Measurements from ENCODE around the gene LRPAP1.
"Not testable (repeated sequence)": the region's sequence is repeated elsewhere in the genome, so short reads cannot be mapped to it uniquely, and the experiment has no call there.

LRPAP1 gene, protein sequence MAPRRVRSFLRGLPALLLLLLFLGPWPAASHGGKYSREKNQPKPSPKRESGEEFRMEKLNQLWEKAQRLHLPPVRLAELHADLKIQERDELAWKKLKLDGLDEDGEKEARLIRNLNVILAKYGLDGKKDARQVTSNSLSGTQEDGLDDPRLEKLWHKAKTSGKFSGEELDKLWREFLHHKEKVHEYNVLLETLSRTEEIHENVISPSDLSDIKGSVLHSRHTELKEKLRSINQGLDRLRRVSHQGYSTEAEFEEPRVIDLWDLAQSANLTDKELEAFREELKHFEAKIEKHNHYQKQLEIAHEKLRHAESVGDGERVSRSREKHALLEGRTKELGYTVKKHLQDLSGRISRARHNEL

DNA sequence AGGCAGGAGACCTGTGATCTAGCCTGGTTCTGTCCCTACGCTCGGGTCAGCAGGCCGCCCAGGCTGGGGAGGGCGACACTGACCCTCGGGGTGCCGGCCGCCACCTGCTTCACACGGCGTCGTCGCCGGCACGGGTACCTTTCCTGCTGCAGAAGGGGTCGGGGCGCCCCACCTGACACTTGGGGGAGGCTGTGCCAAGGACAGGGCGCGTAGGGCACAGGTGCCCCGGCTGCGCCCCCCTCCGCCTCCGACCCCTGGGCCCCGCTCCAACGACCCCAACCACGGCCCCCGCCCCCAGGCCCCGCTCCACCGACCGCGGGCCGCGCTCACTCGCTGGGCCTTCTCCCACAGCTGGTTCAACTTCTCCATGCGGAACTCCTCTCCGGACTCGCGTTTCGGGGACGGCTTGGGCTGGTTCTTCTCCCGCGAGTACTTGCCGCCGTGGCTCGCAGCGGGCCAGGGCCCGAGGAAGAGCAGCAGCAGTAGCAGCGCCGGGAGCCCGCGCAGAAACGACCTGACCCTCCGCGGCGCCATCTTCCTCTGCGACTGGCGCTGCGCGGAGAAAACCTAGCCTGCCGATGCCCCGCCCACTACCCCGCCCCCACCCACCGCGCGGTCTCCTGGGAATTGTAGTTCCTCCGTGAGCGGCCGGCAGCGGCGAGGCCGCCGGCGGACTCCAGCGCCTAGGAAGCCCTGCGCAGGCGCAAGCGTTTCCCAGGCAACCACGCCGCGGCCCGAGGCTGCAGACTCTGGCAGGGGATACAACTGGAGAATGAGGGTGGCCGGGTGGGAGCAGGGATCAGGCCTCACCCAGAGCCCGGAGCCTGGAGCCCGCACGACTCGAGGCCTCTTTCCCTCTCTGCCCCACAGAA, at the start of gene LRPAP1:
TSS of gene LRPAP1 (minus strand) at position 544 of the 872 bp plus-strand sequence. CDS start at position 534, 10 bp downstream.
- DNase-seq (ENCODE audit: low spot score): peak; percentile 99

DNA sequence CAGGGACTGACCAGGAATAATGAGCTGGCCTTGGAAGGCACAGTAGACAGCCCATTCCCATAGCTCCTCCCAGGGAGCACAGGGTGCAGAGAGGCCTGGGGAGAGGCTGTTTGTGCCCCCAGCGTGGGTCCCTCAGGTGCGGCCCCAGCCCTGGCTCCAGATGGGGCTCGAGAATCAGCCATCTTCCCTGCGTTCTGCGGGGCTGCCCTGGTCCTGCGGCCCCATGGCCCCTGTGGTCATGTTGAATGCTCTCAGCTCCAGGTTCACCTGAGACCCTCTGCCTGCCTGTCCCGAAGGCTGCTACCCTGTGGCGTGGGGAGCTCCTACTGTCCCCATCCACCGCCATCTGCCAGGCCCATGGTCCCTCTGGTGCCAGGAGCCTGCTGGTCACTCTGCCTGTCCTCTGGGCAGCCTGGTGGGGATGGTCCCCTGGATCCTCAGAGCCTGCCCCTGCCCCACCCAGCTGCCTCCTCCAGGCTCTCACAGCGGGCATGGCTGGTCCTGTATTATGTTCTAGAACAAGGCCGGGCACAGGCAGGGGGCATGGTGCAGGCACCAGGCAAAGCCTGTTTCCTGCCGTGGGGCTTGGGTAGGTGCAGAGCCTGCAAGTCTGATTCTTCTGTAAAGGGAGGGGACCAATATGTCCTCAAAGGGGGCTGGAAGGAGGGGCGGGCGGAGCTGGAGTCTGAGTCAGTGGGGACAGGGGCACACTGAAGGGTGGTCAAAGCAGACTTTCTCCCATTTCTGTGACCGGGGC, 49.3 kb upstream of the LRPAP1 start:
- not testable (repeated sequence) for DNase-seq (ENCODE audit: low spot score)

DNA sequence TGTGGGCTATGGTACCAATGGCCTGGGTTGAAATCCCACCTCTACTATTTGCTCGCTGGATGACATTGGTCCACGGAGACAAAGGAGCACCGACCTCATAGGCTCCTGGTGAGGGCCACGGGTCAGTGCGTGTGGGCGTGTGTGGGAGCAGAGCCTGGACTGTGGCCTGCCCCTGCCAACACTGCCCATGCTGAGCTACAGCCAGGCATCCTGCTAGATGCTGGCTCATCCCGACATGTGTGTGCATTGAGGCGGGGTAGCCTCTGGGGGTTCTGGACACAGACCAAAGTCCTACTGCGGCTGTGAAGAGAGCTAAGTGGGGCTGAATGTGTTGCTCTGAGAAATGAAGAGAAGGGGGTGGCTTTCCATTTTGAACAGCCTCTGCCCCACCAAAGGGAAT, 48.6 kb upstream of the LRPAP1 start:
- DNase-seq (ENCODE audit: low spot score): not testable (repeated sequence)

DNA sequence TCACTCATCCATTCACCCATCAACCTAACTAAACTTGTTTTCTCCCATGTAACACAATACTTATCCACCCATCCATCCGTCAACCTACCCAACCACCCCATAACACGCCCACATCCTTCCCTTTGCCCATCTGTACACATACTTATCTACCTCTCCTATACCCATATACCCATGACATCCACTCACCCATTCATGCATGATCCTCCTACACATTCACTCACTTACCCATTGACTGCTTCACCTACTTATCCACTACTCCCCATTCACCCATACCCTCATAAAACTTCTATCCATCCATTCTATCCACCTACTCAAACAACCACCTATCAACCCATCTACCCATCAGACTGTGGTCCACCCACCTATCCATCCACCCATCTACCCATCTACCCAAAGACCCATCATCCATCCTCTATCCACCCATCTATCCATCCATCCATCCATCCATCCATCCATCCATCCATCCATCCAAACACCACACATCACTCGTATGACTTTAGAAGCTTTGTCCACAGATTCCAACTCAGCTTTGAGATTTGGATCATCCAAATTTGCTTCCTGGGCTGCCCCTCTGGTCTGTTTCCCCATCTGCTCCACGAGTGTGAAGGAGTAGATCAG, 46.4 kb upstream of the LRPAP1 start:
- not testable (repeated sequence) for DNase-seq (ENCODE audit: low spot score)

DNA sequence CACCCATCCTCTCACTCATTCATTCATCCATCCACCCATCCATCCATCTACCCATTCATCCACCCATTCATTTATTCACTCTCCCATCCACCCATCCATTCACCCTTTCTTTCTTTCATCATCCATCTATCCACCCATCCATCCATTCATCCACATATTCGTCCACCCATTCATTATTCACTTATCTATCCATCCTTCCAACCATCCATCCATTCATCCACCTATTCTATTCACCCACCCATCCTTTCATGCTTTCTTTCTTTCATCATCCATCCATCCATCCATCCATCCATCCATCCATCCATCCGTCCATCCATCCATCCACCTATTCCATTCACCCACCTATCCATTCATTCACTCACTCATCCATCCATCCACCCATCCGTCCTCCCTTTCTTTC, 45.8 kb upstream of the LRPAP1 start:
- DNase-seq (ENCODE audit: low spot score): not testable (repeated sequence)

DNA sequence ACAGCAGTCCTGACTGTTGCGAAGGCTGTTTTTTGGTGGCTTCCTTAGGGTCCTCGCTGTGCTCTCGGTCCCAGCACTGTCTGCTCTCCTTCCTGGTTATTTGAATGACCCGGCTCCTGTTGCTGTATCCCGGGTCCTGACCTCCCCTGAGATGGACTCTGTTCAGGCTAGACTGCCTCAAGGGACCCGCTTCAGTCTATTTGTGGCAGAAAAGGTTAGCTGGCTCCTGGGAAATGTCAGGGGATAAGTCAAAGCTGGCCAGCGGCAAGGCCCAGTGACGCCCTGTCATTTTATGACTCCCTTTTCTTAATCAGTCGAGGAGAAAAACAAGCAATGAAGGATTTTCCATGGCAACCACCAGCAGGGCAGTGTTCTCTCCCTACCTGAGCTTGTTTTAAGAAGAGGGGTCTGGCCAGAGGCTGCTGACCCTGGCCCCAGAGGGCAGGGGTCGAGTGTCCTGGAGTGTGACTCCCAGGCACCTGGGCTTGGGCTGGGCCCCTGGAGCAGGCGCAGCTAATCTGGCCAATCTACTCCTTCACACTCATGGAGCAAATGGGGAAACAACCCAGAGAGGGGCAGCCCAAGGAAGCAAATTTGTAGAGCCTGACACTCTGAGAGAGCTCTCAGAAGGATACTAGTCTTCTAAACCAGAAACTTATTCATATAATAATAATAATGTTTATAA, 45.1 kb upstream of the LRPAP1 start:
- not testable (repeated sequence) for DNase-seq (ENCODE audit: low spot score)

DNA sequence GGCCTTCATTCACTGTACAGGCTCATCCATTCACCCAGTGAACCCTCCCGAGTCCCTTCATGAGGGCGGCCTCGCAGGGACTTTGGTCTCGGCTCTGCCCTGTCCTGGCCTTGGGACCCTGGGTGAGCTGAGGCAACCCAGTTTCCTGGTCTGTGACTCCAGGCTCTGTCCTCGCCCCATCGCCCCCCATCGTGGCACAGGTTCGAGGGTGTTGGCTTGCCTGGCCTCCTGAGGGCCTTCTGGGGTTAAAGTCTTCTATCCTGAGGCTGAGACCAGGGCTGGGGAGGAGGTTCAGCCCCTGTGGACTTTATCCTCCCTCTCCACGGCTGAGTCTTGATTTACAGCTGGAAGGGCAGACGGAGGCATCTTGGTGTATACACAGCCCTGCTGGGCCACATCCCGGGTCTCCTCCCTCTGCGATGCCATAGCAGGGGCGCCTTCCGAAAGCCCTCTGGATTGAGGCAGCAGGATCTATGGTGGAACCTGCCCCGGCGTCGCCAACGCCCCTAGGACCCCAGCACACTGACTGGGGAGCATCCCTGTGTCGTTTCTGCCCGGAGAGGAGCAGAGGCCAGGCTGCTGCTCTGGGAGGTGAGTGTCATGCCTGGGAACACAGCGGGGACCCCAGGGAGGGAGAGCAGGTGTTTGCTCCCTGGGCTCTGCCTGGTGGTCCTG, 44.4 kb upstream of the LRPAP1 start:
- DNase-seq (ENCODE audit: low spot score): not testable (repeated sequence)

DNA sequence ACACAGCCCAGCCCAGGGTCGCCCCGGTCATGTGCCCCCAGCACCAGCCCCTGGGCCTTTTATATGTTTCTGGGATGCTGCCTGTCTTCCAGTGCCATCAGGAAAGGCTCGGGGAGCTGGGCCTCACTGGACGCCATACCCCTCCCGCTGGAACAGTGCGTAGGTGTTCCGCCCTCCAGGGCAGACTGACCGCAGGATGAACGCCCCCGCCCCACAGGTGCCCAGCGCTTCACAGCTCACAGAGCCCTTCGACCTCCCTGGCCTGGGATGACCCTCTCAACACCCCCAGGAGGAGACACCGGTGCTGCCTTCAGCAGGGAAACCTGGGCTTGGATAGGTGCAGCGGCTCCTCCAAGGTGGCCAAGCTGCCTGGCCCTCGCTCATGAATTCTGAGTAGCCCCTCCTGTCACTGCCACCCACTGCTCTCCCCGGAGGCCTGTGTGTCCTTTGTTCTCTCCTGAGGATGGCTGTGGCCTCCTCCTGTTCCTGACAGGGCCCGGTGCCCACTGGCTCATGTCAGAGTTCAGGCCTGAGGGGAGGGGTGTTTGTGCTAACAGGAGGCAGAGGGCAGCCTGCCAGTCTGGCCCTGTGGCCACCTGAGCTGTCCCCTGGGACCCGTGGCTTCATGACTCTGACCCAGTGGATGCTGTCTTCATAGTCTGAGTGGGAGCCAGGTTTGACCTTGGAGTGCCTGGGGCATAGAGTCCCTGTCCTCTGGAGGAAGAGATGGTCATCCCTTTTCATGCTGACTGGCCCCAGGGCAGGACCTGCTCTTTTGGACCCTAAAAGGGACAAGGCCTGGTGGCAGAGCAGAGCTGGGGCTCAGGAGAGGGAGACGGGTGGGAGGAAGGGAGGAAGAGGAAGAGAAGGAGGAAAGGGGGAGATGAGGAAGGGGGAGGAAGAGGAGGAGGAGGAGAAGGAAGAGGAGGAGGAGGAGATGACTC, 43.5 kb upstream of the LRPAP1 start:
- not testable (repeated sequence) for DNase-seq (ENCODE audit: low spot score)

DNA sequence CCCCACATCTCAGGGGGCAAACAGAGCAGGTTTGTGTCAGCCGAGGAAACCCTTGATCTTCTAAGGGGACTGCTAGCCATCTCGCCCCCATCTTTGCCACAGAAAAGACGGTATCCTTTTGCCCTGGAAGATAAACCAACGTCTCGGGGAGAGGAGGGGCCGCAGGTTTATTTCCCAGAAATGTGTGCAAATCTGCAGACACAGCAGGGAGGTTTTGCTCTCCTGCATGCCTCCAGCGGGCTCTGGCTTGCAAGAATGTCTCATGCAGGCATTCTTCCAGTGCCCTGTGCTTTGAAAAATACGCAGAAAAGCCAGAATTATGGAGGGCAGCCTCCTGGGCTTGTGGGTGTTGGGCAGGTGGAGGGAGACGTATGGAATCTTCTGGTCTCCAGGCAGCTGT, 42.6 kb upstream of the LRPAP1 start:
- DNase-seq (ENCODE audit: low spot score): not testable (repeated sequence)

DNA sequence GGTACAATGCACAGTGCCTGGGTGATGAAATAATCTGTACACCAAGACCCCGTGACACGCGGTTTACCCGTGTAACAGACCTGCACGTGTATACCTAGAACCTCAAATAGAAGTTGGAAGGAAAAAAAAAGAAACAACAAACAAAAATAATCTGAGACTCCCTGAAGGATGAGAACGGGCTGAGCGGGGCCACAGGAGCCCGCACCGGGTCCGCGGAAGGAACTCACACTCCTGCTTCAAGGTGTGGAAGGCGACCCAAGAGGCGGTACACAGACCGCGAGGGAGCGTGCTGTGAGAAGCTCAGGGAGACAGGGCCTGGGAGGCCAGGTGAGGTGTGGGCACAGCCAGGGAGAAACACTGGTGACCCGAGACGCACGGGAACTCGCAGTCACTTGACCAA, 42.1 kb upstream of the LRPAP1 start:
- not testable (repeated sequence) for DNase-seq (ENCODE audit: low spot score)

DNA sequence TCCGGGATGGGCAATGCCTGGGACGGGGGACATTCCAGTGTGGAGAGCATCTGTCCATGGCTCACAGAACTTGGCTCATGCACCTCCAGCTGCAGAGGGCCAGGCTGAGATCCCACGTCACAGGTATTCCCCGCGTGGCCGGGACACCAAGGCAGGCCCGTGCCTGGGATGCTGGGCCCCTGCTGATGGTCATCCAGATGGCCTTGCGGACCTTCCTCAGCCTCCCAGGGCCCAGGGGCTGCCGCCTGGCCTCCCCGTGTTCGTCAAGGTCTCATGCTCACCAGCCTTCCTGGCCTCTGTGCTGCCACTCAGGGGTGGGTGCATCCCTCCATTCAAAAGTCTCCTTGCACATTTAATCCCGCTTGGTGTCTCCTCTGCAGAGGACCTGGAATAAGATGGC, 40.9 kb upstream of the LRPAP1 start:
- no peak for DNase-seq (ENCODE audit: low spot score)

DNA sequence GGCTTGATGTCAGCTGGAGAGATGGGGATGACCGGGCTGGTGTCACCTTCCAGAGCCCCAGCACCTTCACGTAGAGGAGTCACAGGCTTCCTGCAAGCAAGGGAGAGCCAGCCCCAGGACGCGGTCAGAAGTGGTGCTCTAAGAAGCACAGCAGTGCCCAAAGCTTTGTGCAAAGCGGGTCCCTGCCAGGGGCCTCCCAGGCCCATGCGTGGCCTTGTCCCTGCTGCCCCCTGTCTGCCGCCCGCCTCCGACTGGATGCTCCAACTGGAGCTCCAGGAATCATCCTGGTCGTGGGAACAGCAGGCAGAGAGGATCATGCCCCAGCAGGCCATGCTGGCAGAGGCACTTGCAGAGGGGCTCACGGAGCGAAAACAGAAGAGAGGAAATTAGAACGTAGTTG, 40.1 kb upstream of the LRPAP1 start:
- no peak for DNase-seq (ENCODE audit: low spot score)

DNA sequence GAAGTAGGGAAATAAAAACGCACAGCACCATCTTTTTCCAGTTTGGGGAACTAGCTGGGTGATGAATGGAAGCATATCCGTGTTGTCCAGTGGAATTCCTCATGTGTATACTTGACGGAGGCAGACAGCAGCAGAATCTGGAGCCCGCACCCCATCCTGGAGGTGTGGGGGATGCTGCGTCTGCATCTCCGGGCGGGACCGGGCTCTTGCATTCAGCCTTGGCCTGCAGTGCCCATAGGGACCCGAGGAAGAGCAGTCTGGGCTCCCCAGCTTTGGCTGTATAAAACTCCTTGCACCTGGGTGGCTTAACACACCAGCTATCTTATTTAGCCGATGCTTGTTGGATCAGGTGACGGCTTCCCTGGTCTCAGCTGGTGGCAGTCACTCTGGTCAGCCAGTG, 39.7 kb upstream of the LRPAP1 start:
- DNase-seq (ENCODE audit: low spot score): no peak

DNA sequence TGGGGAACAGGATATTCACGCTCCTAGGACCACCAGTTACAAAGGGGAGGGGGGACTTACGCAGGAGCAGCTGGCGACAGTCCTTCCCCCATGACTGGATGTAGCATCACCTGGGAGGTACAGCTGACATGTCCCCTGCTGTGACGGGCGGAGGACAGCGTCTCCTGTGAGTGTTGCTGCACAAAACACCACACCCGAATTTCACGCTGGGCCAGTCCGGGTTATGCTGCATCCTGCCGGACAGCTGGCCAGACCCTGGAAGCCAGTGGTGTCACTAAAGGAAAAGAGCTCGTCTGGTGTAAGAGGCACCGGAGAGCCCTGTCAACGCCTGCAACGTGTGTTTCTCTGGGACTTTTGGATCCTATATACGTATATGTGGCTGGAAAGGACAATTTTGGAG, 38.7 kb upstream of the LRPAP1 start:
- not testable (repeated sequence) for DNase-seq (ENCODE audit: low spot score)

DNA sequence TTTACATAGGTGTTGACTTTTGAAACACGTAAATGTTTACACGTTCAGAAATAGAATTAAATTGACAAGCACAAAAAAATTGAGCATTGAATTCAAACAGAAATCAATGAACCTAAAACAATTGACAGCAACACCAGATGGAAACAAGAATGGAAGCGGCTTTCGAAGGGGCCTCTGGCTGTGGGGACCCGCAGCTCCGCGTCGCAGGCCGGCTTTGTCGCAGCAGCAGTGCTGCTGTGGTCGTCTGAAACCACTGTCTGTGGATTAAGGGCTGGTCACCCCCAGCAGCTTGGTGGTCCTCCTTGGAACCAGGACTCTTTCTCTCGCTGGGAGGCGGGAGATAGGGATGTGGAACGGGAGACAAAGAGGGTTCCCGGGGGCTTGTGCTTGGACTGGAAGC, 37.4 kb upstream of the LRPAP1 start:
- not testable (repeated sequence) for DNase-seq (ENCODE audit: low spot score)

DNA sequence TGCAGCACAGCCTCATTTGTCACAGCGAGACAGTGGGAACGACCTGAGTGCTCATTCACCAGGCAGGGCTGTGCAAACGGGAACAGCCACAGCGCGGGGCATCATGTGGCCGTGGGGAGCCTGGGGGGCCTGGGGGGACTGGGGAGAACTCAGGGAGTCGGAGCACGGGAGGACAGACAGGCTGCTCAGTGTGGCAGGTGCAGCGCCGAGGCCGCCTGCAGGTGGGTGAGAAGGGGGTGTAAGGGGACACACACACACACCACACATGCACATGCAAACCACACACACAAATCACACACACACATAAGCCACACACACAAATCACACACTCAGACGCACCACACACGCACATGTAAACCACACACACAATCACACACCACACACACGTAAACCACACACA, 34.5 kb upstream of the LRPAP1 start:
- DNase-seq (ENCODE audit: low spot score): not testable (repeated sequence)

DNA sequence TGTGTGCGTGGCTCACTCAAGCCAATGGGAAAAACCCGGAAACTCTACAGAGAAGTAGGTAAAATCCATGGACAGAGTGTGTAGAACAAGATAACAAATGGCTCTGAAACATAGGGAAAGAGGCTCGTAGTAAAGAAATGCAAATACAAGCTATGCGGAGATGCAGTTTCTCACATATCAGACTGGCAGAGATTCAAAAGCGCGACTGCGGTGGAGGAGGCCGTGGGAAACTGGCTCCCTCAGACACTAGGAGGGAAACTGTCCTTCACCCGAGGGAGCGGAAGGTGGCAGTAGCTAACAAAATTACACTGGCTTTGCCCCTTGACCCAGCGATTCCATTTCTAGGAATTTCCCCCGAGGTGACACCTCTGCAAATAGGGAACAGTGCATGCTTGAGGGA, 34.1 kb upstream of the LRPAP1 start:
- DNase-seq (ENCODE audit: low spot score): not testable (repeated sequence)

DNA sequence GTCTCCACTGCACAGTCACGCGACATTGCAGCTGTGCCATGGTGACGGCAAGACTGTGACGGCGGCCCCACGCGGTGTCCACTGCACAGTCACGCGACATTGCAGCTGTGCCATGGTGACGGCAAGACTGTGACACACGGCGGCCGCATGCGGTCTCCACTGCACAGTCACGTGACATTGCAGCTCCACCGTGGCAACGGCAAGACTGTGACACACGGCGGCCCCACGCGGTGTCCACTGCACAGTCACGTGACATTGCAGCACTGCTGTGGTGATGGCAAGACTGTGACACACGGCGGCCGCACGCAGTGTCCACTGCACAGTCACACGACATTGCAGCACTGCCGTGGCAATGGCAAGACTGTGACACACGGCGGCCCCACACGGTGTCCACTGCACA, 32.7 kb upstream of the LRPAP1 start:
- not testable (repeated sequence) for DNase-seq (ENCODE audit: low spot score)

DNA sequence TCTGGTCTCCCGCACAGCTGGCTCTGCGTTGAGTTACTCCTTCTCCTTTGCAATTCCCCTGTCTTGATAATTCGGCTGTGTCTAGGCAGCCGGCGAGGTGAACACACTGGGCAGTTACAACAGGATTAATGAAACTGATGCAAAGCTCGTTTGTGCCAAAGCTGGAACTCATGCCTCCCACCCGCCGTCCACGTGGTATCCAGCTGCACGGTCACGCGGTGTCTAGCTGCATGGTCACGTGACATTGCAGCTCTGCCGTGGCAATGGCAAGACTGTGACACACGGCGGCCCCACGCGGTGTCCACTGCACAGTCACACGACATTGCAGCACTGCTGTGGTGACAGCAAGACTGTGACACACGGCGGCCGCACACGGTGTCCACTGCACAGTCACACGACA, 31.2 kb upstream of the LRPAP1 start:
- DNase-seq (ENCODE audit: low spot score): no peak

DNA sequence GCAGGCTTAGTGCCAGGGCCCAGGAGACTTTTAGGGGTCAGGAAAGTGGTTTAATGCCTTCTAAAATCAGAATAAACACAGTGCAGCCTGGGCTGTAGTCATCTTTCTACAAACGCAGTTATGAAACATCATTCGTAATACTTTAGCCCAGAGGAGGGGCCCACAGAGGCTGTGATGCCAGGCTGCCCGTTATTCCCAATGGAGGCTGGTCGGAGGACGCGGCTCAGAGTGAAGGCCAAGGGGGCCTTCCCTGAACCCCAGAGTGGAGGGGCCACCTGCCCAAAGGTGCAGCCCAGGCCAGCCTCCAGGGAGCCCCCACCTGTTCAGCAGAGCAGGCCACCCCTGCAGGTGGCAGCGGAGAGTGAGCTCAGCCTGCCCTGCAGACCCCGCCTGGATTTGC, 29.9 kb upstream of the LRPAP1 start:
- not testable (repeated sequence) for DNase-seq (ENCODE audit: low spot score)

Data from germinal center (tissue), 1 donor.